Fibroblast of mammary gland (primary cell): ENCODE results near the gene PRDM2.

ENCODE experiments used
- DNase-seq: peaks from one replicate; pipeline ENCODE4 v3.0.0-alpha.2; 2010; ENCODE audit warnings: low read depth
- H3K4me3 ChIP-seq: 2 replicates; pipeline ENCODE4 v1.5.1; 2011; ENCODE audit warnings: low read depth, mild to moderate bottlenecking, low read length, moderate library complexity; ENCODE audit not compliant: control insufficient read depth
- TF ChIP-seq, protein P1 (sequence below): conservative IDR thresholded peaks from 2 replicates; pipeline ENCODE4 v1.5.1; 2011; ENCODE audit warnings: low read depth, low read length, inconsistent platforms; ENCODE audit not compliant: control insufficient read depth, insufficient read depth

Gene PRDM2

DNA sequence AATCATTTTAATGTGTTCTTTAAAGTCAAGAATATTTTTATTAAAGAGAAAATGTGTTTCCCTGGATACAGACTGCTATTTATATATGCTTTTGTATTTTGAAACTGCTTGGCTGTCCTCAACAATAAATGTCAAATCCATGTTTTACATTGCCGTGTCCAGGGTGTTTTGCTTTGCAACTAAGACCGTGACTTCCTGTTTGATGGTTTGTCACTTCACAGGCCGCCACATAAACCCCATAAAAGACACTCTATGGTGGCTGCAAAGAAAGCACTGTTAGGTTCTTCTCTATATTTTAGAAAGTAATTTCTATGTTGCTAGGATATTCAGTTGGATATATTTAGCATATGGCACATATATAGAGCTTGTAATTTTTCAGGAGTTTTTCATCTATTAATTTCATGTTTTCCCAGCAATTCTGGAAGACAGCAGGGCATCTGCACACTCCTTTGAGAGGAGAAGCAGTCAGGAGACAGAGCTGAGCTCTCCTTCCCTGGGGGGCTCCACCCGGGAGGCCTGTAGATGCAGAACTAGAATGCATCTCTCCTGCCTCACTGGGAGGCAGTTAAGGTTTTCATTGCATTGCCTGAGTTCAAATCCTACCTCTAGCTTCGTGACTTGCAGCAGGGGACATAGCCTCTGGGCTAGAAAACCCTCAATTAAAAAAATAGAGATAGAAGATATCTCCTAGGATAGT lies 33.1 kb downstream of the PRDM2 start:
- H3K4me3 ChIP-seq: no peak overlapping the region
- DNase-seq: no peak
- TF ChIP-seq, protein P1, sequence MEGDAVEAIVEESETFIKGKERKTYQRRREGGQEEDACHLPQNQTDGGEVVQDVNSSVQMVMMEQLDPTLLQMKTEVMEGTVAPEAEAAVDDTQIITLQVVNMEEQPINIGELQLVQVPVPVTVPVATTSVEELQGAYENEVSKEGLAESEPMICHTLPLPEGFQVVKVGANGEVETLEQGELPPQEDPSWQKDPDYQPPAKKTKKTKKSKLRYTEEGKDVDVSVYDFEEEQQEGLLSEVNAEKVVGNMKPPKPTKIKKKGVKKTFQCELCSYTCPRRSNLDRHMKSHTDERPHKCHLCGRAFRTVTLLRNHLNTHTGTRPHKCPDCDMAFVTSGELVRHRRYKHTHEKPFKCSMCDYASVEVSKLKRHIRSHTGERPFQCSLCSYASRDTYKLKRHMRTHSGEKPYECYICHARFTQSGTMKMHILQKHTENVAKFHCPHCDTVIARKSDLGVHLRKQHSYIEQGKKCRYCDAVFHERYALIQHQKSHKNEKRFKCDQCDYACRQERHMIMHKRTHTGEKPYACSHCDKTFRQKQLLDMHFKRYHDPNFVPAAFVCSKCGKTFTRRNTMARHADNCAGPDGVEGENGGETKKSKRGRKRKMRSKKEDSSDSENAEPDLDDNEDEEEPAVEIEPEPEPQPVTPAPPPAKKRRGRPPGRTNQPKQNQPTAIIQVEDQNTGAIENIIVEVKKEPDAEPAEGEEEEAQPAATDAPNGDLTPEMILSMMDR: no peak

DNA sequence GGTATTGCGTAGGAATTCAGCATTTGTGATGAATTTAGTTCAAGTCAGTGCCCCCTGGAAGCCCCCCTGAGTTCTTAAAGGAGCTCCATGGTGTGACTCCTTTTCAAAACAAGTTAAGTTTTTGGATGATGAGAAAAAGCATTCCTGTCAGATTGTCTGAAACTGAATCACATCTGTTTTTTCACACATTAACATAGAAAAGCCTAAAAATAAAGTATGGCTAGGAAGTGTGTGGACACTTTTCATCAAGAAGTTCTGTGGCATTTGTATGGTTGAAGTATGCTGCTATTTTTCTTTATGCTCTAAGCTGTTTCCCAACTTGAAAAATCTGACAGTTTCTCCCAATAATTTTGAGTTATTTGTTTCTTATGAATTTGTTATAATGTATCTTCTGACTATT lies 33.7 kb downstream of the PRDM2 start:
- TF ChIP-seq, protein P1: no peak
- H3K4me3 ChIP-seq: no peak overlapping the region
- DNase-seq: no peak

DNA sequence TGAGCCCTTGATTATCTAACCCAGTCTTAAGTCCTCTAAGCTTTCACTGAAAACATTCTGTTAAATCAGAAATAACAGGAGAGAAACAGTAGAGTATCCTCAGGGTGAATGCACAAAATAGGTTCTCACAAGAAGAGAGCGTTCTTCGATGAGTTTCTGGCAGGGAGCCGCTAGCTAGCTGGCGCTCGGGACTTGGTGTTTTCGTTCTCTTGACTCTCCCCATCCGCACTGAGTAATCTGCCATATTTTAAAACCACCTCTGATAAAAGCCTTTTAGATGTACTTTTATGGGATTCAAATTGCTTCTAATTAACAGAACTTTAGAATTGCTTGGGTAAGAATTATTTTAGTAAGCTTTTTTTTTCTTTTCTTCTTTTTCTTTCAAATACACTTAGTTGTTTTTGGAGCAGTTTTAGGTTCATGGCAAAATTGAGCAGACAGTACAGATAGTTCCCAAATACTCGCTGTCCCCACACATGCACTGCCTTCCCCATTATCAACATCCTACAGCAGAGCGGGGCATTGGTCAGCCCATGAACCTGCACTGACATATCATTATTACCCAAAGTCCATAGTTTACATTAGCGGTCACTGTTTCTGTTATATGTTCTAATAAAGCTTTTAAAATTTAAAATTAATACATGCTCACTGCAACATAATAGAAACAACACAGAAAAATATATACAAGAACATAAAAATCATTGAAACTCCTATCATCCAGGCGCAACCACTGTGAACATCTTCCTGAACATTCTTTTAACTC lies 35.4 kb downstream of the PRDM2 start:
- DNase-seq: no peak
- no peak overlapping the region for H3K4me3 ChIP-seq
- TF ChIP-seq, protein P1: no peak

DNA sequence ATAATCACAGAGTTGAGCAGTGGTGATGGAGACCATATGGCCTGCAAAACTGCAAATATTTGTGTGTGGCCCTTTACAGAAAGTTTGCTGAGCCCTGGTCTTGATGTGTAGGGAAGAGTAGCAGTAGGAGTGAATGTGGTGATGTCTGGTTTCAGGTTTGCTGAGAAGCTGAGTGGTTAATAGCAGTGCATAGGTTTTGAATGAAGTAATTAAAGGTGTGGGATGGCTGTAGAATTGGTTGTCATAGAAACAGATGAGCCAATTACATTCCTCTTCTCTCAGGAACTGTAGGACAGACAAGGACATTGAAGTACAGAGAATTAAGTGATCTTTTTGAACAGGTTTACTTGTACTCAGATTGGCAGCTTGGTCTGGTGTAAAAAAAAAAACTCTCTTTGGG lies 37.4 kb downstream of the PRDM2 start:
- TF ChIP-seq, protein P1: no peak
- no peak for DNase-seq
- H3K4me3 ChIP-seq: no peak overlapping the region

DNA sequence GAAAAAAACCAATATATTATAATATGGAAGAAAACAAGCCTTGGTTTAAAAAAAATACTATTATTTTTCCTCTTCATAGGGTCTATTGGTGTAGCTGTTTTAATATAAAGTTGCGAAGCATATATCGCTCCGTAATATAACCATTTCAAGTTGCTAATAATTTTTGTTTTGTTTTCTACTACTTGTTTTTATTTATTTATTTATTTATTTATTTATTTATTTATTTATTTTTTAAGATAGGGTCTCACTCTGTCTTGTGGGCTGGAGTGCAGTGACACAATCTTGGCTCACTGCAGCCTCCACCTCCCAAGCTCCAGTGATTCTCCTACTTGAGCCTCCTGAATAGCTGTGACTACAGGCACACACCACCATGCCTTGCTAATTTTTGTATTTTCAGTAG lies 46.4 kb downstream of the PRDM2 start:
- TF ChIP-seq, protein P1: no peak
- no peak for DNase-seq
- H3K4me3 ChIP-seq: no peak overlapping the region

DNA sequence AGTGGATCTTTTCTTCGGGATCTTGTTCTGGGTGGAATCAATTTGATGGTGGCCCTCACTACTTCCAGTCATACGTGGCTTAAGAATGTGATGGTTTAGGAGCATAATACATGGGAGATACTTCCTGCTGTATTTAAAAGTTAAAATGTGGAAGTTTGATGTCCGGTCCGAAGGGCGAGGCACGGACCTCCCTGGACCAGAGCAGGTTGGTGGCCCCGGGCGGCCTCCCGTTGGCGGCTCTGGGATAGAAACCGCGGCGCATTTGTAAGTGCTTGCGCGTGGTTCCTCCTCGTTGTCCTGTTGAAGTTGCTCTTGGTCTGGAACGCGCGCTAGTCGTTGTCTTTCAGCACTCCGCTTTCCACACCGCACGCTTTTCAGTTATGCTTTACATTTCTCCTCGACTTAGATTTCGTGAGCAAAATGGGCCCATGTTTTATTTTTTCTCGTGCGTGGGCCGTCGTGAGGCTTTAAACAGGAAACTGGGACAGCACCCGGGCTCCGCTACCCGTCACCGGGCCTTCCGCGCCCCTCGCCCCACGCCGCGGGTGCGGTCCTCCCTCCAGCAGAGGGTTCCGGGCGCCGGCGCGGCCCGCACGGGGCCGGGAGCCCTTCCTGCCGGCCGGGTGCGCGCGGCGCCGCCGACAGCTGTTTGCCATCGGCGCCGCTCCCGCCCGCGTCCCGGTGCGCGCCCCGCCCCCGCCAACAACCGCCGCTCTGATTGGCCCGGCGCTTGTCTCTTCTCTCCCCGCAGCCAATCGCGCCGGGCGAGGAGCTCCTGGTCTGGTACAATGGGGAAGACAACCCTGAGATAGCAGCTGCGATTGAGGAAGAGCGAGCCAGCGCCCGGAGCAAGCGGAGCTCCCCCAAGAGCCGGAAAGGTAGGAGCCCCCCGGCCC lies 48.9 kb downstream of the PRDM2 start:
- TF ChIP-seq, protein P1: no peak
- H3K4me3 ChIP-seq: peak overlapping the region; percentile 70

More for the DNA sequence above, 48.9 kb downstream of the PRDM2 start:
- peak; percentile 91 for DNase-seq
